Bronchial epithelial cell (primary cell): ENCODE measurements around the gene ZNF454. TPM values are rescaled to one million over a fixed set of nuclear protein-coding genes. Genes with fewer than 3 reads are reported as not detected.

Source experiments
- total RNA-seq: library from RNA; depleted of rRNA; stranded (reverse); fragments of >200 nt; gene quantifications from 2 replicates; pipeline ENCODE4 v1.2.1, GENCODE V29; 2014

ZNF454 gene
- total RNA-seq, 1 donor from 2014 or later: 0.26 TPM

Other genes with a start within 250 kb of the ZNF454 start
- gene ZNF354A, start 210.5 kb upstream of the ZNF454 start, total RNA-seq: 5.8 and 7.6 TPM in 2 replicates
- gene ZNF354B, start 81.2 kb upstream of the ZNF454 start, total RNA-seq: 7.0 and 9.5 TPM in 2 replicates
- gene ZFP2, start 45.3 kb upstream of the ZNF454 start, total RNA-seq: 0.53 and 0.90 TPM in 2 replicates
- gene GRM6, start 54.1 kb downstream of the ZNF454 start, total RNA-seq: not detected in 2 replicates
- gene ZNF879, start 82.6 kb downstream of the ZNF454 start, total RNA-seq: 3.4 and 6.7 TPM in 2 replicates
- 3.3 and 3.9 TPM in 2 replicates for gene ZNF354C, start 119.2 kb downstream of the ZNF454 start, total RNA-seq